NCI-H2196 treated with DMSO at 0.1 percent for 48 hours (cell line): ENCODE data around the gene AIFM3.
"Not testable (repeated sequence)": the region's sequence is repeated elsewhere in the genome, so short reads cannot be mapped to it uniquely, and the experiment has no call there.

Experiments used
- DNase-seq: peaks from one replicate; lab custom pipeline; 2025; ENCODE audit not compliant: unreplicated experiment; lab: John Stamatoyannopoulos, UW

The AIFM3 gene

DNA sequence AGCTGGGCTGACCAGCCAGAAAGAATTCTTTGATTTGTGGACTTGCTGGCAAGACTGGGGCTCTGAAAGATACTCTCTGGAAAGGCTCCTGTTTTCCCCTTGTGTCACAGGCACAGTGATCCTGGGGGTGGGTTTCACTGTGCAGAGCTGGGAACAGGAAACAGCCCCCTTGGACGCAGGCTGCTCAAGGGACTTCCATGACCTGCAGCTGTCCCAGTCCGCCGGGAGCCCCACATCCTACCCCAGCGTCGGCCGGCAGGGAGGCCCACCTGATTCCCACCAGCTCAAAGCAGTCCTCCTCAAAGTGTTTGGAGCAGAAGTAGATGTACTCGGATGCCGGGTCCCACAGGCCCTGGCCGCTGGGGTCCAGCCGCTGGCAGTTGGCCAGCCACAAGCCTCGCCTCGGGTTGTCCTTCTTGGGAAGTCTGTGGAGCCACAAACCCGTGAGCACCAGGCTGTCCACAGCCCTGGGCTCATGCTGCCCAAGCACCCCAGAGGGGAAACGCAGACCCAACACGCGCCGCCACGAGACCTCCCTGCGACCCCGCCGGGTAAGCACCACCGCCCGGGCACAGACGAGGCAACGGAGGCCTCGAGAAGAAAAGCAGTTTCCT is 34.0 kb downstream of the AIFM3 start:
- DNase-seq, result no peak

DNA sequence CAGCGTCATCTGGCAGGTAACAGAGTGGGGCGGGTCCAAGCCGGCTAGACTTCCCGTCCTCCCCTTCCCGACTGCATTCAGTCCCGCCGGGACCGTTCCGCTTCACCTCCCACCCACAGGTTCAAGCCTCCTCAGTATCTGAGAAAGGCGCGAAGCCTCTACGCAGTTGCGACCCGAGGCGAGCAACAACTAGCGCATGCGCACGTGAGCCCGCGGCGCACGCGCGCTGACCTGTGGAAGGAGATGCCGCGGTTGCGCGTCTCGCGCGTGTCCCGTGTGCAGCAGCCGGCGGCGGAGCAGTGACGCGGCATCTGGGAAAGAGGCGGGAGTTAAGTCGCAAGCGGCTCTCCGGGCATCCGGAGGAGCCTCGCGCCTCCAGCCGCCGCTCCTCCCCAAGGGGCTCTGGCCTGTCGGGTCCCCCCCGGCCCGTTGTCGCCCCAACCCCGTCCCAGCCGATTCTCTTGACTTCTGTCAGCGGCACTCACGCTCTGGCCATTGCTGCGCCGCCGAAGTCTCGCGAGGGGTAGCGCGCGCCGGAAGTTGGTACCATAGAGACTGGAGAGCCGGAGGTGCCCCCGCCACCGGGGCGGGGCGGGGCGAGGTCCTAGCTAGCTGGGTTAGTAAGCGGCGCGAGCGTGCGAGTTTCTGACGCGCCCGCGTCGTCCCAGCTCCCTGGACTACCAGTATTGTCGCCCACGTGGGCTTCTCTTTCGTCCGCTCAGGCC is 34.7 kb downstream of the AIFM3 start, which contains the start of gene THAP7:
TSS of gene THAP7 (minus strand) at position 518 of the 725 bp plus-strand sequence. CDS start at position 311, 207 bp downstream.
- DNase-seq, result peak; percentile 55

DNA sequence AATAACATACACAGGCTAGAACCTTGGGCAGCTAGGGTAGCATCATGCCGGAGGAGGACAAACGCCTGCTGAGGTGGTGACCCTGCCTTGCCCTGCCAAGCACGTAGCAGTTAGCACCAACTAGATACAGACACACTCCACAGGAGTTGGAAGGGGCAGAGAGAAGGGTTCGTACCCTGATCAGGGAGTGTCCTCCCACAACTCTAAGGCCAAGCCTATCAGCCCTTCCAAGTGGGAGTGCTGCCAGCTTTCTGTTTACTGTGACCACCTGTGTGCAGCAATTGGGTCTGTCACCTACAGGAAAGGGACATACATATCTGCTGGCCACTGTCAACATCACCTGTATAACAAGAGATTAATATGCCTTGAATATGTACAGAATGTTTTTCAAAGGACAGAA is 36.7 kb downstream of the AIFM3 start:
- DNase-seq, result no peak

DNA sequence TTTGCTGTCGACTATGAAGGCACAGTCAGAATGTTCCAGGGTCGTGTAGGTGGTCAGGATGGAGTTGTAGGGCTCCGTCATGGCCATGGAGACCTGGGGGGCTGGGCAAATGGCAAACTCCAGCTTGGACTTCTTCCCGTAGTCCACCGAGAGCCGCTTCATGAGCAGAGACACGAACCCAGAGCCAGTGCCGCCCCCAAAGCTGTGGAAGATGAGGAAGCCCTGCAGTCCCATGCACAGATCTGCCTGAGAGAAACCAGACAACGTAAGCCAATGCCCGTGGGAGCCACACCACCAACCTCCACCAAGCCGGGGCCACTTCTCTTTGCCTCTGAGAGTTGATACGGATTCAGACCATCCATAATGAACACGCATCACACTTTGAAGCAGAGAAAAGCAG is 42.2 kb downstream of the AIFM3 start:
- DNase-seq, result not testable (repeated sequence)

DNA sequence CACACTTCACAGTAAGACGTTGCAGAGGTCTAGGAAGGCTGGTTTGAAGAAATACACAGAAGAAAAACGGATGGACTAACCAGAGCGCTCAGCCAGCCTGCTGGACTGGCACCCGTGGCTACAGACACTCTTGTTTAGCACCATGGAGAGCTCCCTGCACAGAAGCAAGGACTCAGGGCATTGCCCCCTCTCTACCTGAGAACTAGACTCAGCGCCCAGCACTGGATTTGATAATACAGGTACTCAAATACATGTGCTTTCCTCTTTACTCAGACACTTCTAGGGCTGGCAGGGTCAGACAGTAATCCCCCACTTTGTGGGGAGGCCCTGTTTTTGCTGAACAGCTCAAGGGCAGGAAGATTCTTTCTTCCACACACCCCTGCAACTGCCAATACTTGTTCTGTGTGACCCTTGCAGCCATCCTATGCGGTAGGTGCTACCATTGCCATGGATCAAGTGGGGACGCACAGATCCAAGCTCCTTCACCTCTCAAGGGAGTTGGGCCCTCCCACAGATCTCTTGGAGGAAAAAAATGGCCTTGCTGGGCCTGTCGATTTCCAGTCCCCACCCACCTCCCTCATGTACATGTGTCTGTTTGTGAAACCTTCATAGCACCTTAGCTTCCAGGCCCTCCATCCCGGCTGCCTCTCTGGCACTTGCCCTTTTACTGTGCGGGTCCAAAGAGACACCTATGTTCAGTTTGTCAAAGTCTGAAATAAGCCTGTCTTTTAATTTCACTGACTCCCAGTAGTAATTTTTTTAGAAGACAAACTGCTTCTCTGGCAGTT is 42.8 kb downstream of the AIFM3 start:
- DNase-seq, result no peak

DNA sequence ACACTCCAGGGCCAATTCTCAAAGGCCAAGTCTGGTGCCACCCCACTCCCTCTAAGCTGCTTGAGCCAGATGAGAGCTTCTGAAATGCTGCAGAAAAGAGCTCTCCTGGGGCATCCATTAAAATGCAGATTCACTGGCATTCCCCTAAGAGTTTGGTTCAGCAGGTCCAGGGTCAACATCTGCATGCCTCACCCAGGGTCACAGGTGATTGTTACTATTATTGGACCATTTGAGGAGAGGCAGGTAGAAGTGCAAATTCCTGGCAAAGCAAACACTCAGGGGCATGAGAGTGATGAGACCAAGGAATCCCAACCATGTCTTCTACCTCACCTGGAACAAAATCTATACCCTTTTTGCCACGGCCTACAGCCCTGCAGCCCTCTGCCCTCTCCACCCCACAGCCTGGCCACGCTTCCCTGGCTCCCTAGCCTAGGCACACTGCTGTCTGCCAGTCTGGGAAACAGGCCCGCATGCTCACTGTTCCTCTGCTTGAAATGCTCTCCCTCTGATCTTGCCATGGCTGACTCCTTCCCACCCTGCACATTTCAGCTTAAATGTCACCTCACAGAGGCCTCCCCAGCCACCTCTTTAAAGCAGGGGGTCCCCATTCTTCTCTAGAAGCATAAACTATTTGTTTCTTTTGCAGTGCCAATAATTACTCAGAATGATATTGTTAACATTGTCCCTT is 43.5 kb downstream of the AIFM3 start:
- DNase-seq, result no peak

DNA sequence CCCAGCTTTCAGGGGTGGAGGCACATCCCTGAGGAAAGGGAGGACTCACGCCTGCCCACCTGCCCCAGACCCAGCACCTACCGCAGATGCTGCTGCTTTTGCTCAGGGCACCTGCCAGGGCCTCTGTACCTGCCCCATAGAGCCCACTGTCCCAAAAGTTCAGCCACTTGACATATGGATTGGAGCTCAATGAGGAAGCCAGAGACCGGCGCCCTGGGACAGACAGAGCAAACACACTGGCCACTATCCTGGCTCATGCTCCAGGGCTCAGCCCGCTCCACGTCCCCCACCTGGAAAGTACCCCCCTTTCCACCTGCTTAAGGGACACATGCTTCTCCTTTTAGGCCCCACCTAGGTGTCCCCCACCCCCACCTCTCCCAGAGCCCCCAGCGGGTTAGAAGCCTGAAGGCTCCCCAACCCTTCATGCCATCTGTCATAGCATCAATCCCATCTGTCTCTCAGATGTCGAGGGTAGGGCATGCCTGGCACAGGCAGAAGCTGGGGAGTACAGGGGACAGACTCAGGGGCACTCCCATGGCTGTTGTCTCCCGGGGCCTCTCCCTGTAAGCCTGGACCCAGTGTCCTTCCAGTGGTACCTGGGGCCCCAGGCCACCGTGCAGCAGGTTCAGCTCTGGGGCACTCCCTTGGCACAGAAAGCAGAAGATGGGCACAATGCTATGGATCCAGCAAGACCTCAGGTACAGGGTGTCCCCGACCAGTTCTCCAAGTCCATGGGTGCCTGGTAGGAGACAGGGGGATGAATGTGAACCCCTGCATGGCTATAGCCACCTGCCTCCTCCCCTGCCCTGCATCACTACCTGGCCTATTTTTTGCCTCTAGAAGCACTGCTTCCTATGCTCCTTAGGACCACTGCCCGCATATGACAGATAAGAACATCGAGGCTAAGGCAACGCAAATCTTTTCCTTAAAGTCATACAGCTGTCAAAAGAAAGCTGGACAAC is 45.7 kb downstream of the AIFM3 start:
- DNase-seq, result no peak

DNA sequence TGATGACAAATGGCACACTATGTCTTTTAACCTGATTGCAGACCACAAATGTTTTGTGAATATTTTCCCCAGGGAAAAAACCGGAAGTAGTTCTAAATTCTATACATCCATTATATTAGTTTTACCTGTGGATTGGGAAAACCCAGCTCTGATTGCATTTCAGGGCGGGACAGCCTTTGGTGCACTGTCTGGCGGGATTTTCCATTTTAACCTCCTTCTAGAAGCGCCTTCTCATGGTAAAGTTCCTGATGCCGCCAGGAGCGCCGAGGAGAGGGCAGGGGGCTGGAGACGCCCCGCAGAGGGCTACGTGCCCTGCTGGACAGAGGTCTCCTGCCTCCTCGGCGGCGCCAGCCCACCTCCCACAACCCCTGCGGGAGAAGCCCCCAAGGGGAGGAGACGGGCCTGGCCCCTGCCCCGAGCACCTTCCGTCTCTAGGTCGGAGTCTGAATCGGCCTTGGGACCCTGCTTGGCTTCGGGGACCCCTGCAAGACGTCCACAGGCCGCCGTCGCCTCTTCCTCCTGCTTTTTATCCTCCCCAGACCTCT is 46.7 kb downstream of the AIFM3 start:
- DNase-seq, result no peak

DNA sequence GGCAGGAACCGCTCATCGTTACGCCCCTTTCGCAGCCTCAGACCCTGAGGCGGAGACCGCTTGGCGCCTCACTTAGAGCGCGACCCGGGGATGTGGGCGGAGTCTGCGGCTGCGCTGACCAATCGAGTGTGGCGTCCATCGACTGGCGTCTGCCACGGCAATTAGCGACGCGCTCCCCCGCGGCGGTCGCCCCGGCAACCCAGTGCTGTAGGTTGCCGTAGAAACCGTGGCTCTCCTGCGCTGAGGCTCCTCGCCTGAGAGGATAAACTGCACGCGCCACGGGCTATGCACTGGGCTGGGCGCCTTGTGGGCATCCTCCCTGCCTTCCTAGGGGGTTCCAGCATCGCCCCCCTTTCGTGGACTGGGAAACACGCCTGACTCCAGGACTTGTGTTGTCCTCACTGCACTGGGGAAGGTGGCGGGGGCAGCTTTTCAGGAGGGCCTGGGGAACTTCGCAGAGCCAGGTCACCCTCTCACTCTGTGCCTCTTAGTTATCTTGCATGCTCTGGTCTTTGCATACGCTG is 47.2 kb downstream of the AIFM3 start:
- peak; percentile 77 for DNase-seq

DNA sequence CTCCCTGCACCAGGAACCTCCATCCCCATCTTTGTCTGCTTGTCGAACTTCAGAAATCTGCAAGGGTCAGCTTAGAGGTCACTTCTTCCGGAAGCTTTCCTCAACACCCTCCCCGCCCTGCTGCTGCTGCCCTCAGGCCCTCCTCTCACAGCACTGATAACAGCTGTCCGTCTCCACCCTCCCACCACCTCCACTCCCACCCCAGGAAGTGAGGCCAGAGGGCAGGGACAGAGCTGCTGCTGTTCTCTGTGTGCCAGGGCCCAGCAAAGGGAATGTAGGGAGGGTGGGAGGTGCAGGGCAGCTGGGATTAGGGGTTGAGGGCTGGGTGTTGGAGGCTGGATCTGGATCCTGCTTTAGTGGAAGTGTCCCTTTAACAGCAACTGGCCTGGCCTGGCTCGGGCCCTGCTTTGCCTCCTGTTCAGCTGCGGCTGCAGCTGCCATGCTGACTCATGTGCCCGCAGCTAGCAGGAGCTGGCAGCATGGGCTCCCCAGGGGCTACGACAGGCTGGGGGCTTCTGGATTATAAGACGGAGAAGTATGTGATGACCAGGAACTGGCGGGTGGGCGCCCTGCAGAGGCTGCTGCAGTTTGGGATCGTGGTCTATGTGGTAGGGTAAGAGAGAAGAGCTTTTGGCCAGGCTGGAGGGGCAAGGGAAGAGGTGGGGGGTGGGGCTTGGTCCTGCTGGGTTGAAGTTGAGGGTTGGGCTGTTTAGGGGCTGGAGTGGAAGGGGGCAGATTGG is 47.8 kb downstream of the AIFM3 start, which contains the start of gene P2RX6:
TSS of gene P2RX6 (plus strand) at position 440 of the 740 bp plus-strand sequence. CDS start at position 450, 10 bp downstream.
- DNase-seq, result peak; percentile 25

DNA sequence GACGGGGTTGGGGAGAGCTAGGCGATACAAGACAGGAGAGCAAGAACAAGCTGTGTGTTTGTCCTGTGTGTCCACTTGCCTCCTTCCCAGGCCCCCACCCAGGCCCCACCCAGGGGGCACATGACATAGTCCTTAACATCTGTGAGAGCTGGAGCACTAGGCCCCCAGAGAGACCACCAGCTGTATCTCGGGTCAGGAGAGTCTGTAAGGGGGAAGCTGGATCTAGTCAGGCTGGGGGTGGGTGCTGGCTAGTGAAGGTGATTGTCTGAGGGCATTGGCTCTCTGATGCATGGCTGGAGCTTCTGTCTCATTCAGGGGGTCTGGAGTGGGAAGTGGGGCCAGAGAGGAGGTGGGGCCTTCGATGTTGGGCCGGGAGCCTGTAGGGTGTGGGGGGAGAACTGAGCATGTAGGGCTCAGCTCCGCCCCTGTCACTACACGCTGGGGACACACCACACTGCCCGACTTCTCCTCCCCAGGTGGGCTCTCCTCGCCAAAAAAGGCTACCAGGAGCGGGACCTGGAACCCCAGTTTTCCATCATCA is 48.5 kb downstream of the AIFM3 start:
- no peak for DNase-seq

DNA sequence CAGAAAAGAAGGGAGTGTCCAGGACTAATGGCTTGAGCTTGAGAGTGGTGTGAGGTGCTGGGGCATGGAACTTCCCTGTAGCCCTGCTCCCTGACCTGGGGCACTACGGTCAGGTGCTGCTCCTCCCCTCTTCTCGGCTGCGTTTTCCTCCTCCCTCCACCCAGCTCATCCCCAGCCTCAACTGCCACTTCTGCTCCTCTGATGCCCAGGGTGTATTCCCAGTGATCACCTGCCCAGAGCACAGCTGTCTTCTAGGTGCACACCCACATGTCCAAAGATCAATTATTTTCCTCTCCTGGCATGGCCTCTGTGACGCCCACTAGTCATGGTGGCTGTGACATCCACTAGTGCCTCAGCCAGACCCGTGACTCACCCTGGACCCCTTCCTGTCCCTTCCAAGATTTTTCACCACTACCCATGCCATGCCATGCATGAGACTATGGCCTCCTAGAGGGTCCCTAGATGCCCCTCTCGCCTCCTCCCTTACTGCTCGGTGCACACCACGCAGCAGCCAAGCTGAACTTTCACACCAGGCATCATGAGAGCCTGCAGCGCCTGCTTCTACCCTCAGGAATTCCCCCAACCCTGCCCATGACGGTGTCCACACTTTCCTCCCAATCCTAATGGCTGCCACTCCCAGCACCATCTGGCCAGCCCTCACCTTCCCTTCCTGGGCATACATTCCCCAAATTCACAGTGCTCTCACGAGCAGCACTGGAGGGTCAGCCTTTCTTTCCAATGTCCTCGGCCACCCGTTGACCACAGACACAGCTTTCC is 49.8 kb downstream of the AIFM3 start:
- no peak for DNase-seq

DNA sequence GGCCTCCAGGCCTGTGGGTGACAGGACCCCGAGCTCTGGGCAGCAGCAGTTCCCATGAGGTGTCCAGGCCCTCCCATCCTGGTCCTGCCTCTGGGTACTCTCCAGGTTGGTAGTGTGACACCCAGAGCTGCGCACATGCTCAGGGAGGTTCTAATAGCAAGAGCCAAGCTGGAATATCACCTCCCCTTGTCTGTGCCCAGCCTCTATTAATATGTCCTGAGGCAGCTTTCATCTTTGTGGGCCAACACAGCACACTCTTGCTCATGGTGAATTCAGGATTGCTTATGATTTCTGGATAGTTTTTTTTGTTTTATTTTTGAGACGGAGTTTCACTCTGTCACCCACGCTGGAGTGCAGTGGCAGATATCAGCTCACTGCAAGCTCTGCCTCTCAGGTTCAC is 51.3 kb downstream of the AIFM3 start:
- DNase-seq, result no peak

DNA sequence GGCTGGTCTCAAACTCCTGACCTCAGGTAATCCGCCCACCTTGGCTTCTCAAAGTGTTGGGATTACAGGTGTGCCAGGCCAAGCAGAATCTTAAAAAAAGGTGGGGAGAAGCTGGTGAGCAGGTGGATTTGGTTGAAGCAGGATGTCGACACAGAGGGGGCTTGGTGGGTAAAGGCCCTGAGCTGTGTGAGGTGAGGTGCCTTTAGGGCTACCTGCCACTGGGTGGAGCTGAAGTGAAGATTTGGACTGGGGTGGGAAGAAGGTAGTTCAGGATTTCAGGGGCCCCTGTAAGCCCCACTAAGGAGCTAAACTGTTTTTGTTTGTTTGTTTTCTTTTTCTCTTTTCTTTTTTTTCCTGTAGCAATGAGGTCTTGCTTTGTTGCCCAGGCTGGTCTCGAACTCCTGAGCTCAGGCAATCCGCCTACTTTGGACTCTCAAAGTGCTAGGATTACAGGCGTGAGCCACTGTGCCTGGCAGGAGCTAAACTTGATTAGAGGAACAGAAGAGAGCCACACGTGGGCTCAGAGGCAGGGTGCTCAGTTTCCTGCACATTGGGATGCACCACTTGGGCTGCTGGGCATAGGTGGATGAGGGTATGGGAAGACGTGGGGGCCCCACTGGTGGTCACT is 53.9 kb downstream of the AIFM3 start:
- no peak for DNase-seq

DNA sequence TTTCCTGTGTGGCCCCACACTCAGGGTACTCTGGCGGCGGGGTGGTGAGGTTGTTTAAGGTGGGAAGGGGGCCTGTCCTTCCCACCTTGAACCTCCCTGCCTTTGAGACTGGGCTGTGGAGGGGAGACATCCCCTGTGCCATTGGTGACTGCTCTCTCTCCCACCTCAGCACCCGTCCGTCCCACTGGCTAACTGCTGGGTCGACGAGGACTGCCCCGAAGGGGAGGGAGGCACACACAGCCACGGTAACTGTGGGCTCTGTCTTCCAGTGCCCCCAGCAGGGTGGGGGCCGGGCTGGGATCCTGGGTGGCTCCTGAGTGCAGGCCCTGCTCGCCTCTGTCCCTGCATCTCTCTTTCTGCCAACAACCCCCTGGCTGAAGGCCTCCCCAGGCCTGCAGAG is 55.5 kb downstream of the AIFM3 start:
- no peak for DNase-seq

DNA sequence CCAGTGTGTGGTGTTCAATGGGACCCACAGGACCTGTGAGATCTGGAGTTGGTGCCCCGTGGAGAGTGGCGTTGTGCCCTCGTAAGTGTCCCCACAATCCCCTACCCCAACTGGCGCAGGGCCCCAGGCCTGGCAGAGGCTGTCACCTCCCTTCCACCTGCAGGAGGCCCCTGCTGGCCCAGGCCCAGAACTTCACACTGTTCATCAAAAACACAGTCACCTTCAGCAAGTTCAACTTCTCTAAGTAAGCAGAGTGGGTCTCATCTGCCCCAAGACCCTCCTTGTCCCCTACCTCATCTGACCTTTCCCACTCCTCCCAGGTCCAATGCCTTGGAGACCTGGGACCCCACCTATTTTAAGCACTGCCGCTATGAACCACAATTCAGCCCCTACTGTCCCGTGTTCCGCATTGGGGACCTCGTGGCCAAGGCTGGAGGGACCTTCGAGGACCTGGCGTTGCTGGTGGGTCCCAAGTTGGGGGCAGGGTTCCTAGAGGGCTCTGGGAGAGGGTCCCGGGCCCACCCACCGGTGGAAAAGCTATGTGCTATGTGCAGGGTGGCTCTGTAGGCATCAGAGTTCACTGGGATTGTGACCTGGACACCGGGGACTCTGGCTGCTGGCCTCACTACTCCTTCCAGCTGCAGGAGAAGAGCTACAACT is 56.0 kb downstream of the AIFM3 start:
- no peak for DNase-seq

DNA sequence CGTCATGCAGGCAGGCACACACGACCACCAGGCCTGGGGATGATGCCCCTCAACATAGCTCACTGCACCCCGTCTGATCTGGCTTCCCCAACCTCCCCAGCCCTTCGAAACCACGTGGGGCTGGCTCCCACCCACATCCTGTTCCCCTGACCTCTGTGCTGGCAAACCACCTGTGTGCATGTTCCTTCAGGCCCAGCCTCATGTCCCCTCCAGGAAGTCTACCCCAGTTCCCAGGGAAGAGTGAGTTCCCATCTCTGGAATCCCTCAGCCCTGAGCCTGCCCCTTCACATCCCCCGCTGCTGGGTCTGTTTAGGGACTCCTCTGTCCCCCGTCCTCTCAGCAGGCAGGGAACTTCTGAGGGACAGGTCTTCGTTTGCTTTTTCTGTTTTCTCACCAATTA is 58.2 kb downstream of the AIFM3 start:
- DNase-seq, result no peak
